Uterus (tissue), 4 donors: Measurements from ENCODE around the gene SPIRE2. TPM values are rescaled to one million over a fixed set of nuclear protein-coding genes. Genes with fewer than 3 reads are reported as not detected.

Source experiments
- DNase-seq, 2 donors: peaks; one replicate each; pipeline ENCODE4 v3.0.0-alpha.2; 2019 to 2020
- H3K27ac ChIP-seq, 2 donors: fragments of 200-600 bp; sonication (generic); 1 replicate in 1 of 2; 2 replicates in 1 of 2; pipeline ENCODE4 v1.5.1; 2016 to 2018
- H3K27me3 ChIP-seq, 2 donors: fragments of 200-600 bp; sonication (generic); one replicate each; pipeline ENCODE4 v1.5.1; 2018 to 2019; ENCODE audit warnings: control low read depth in 1 of 2
- H3K36me3 ChIP-seq, 2 donors: fragments of 200-600 bp; sonication (generic); one replicate each; pipeline ENCODE4 v1.5.1; 2019; ENCODE audit warnings: control low read depth in 1 of 2
- H3K4me1 ChIP-seq, 2 donors: fragments of 200-600 bp; sonication (generic); one replicate each; pipeline ENCODE4 v1.5.1; 2018 to 2019; ENCODE audit warnings: control low read depth in 1 of 2
- H3K4me3 ChIP-seq, 2 donors: fragments of 200-600 bp; sonication (generic); 1 replicate in 1 of 2; 2 replicates in 1 of 2; pipeline ENCODE4 v1.5.1; 2018 to 2019; ENCODE audit warnings: mild to moderate bottlenecking in 1 of 2
- H3K9me3 ChIP-seq, 2 donors: fragments of 200-600 bp; sonication (generic); one replicate each; pipeline ENCODE4 v1.5.1; 2019; ENCODE audit warnings: control low read depth in 1 of 2
- CTCF ChIP-seq, 4 experiments: fragments of 200-600 bp in 2 of 4; fragments of 450-650 bp in 2 of 4; sonication (generic) in 2 of 4; IDR thresholded peaks; one replicate each; pipeline ENCODE4 v1.5.1; 2016 to 2019; ENCODE audit warnings: antibody characterized with exemption in 4 of 4, mild to moderate bottlenecking in 2 of 4, moderate library complexity in 1 of 4
- POLR2A ChIP-seq, 2 donors: fragments of 450-650 bp; IDR thresholded peaks; one replicate each; pipeline ENCODE4 v1.6.1; 2016; ENCODE audit warnings: antibody characterized with exemption in 2 of 2, mild to moderate bottlenecking in 1 of 2, moderate library complexity in 1 of 2
- intact Hi-C: fragments of 100-400 bp; cut with DNase I; formaldehyde crosslinking; loops from one replicate; pipeline ENCODE4 v1.15.1; 2023; ENCODE audit warnings: low total_unique reads
- total RNA-seq, 4 donors: library from RNA; depleted of rRNA in 3 of 4; stranded (reverse); fragments of >200 nt in 3 of 4; gene quantifications; one replicate each; pipeline versions ENCODE4 v1.1.0 to v1.2.4, GENCODE V29; 2014 to 2023
- donor health status: DM: yes; HTN: yes; CAD: no.

Gene SPIRE2
- total RNA-seq, 4 donors from 2014 or later = 1.2 to 7.5 (median 3.3) TPM

DNA sequence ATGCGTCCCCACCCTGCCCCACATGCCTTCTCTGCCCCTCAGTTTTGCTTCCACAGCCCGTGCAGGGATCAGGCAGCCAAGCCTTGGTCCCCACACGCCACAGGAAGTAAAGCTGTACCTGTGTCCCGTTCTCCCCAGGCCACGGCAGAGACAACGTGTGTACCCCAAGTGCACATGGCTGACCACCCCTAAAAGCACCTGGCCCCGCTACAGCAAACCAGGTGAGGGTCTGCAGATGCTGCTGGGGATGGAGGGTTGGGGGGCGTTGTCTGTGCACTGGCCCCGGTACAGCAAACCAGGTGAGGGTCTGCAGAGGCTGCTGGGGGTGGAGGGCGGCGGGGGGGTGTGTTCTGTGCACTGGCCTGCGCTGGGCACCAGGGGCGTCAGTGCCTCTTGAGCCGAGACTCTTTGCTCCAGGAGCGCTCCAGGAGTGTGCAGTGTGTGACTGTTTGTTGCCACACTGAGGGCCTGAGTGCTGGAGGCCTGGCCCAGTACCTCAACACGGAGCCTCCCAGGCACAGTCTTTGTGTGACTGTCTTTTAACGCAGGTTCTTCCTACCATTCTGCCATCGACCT, 63.9 kb downstream of the SPIRE2 start:
- no peak for DNase-seq
- intact Hi-C loops = no loop called here
- Histone ChIP-seq H3K27me3 (no peaks in the 10 kb centered on the region), H3K36me3 (no peaks in the 10 kb centered on the region), H3K9me3 (no peaks in the 10 kb centered on the region), H3K4me3 (no peak overlapping the region), H3K4me1 (no peaks in the 10 kb centered on the region), H3K27ac (no peak overlapping the region)
- no peak for TF ChIP-seq POLR2A (IDR thresholded peaks at IDR 0.05)
- TF ChIP-seq CTCF (IDR thresholded peaks at IDR 0.05) = no peak

DNA sequence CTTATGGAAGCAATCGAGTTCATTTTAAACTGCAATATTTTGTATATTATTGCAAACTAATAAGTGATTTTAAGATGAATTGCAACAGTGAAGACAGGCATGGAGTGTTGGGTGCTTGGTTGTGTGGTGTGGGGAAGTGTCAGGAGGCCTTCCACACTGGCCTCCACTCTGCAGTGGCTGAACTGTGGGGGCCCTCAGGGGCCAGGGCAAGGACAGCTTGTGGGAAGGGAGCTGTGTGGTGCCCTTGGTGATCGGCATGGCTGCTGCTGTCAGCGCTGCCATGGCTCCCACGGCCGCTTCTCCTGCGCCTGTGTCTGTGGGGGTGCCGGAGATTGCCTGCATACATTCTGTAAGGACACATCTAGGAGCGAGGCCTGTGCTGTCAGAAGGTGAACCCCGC, 64.4 kb downstream of the SPIRE2 start:
- no peaks in the 10 kb centered on the region for H3K9me3 ChIP-seq
- no peak overlapping the region for H3K27ac ChIP-seq
- H3K4me1 ChIP-seq = no peaks in the 10 kb centered on the region
- H3K27me3 ChIP-seq = no peaks in the 10 kb centered on the region
- no peak for DNase-seq
- no peak overlapping the region for H3K4me3 ChIP-seq
- intact Hi-C loops = no loop called here
- H3K36me3 ChIP-seq = no peaks in the 10 kb centered on the region
- TF ChIP-seq CTCF (IDR thresholded peaks at IDR 0.05) = no peak
- no peak for TF ChIP-seq POLR2A (IDR thresholded peaks at IDR 0.05)

GRCh38 chr16:89893642-89894548, 65.6 kb downstream of the SPIRE2 start:
- no peaks in the 10 kb centered on the region for H3K27me3 ChIP-seq
- H3K4me1 ChIP-seq = no peaks in the 10 kb centered on the region
- no peak for TF ChIP-seq POLR2A (IDR thresholded peaks at IDR 0.05)
- no peak for TF ChIP-seq CTCF (IDR thresholded peaks at IDR 0.05)
- no peaks in the 10 kb centered on the region for H3K9me3 ChIP-seq
- H3K27ac ChIP-seq = no peak overlapping the region
- intact Hi-C loops = no loop called here
- H3K4me3 ChIP-seq = no peak overlapping the region
- H3K36me3 ChIP-seq = no peaks in the 10 kb centered on the region
- DNase-seq = no peak

- Histone ChIP-seq H3K36me3 (no peaks in the 10 kb centered on the region), H3K4me3 (no peak overlapping the region), H3K27me3 (no peaks in the 10 kb centered on the region), H3K27ac (no peak overlapping the region), H3K9me3 (no peaks in the 10 kb centered on the region), H3K4me1 (no peaks in the 10 kb centered on the region)
- DNase-seq = no peak
- TF ChIP-seq POLR2A (IDR thresholded peaks at IDR 0.05) = no peak
- no peak for TF ChIP-seq CTCF (IDR thresholded peaks at IDR 0.05)
- intact Hi-C loops = no loop called here
Observed at GRCh38 chr16:89895482-89896250, 67.4 kb downstream of the SPIRE2 start.

DNA sequence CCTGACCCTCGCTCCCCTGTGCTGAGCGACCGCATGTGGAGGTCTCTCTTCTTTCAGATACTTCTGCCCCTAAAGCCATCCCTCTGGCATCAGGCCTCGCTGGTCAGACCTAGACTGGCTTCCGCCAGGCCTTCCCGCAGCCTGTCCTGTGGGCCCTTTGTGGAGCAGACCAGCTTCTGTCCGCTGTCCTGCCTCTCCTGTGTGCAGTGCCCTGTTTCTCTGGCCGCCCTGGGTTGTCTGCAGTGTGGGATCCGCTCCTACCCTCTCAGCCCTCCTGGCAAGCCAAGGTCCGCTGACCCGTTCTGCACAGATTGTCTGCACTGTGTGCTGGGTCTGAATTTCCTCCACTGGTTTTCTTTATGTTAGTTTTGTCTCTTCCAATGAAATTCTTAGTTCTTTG, 68.9 kb downstream of the SPIRE2 start:
- TF ChIP-seq CTCF (IDR thresholded peaks at IDR 0.05) (no peak), POLR2A (IDR thresholded peaks at IDR 0.05) (no peak)
- H3K27ac ChIP-seq = no peak overlapping the region
- intact Hi-C loops = no loop called here
- H3K4me3 ChIP-seq = no peak overlapping the region
- no peaks in the 10 kb centered on the region for H3K36me3 ChIP-seq
- no peak for DNase-seq
- no peaks in the 10 kb centered on the region for H3K9me3 ChIP-seq
- H3K4me1 ChIP-seq = no peaks in the 10 kb centered on the region
- no peaks in the 10 kb centered on the region for H3K27me3 ChIP-seq
